Right lobe of liver (tissue), 4 donors: Measurements from ENCODE around the gene SLC35D2.

Experiments used
- POLR2A ChIP-seq: fragments of 450-650 bp; IDR thresholded peaks from one replicate; pipeline ENCODE4 v1.6.1; 2017; ENCODE audit warnings: antibody characterized with exemption, mild to moderate bottlenecking
- TF ChIP-seq, protein P1 (sequence below), 4 donors: fragments of 200-600 bp in 3 of 4; fragments of 450-650 bp in 1 of 4; IDR thresholded peaks; one replicate each; pipeline versions ENCODE4 v1.5.1 to v1.8.0; 2016 to 2022; ENCODE audit warnings: antibody characterized with exemption in 4 of 4, mild to moderate bottlenecking in 2 of 4
- donor health status: DM: no; HTN: no; CAD: no.
- donor health status: DM: no; HTN: no; CAD: no.
- donor health status: DM: no; HTN: yes; CAD: no.

DNA sequence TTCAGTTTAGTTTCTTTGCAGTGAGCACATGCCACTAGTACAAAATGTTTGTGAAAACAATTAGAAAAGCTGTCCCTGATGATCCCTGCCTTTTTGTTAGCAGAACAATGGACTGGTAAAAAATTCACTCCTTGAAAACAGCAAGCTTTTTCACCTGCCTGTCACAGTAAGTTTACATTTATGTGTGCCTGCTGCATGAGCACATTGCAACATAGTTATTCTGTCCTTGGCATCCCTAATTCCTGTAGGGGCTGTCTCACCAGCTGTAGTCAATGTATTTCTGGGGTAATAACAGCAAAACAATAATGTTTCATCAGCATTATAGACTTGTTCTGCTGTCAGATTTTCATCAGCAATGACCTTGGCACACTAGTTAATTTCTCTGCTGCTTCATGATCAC lies 46.2 kb upstream of the SLC35D2 start:
- TF ChIP-seq, protein P1, sequence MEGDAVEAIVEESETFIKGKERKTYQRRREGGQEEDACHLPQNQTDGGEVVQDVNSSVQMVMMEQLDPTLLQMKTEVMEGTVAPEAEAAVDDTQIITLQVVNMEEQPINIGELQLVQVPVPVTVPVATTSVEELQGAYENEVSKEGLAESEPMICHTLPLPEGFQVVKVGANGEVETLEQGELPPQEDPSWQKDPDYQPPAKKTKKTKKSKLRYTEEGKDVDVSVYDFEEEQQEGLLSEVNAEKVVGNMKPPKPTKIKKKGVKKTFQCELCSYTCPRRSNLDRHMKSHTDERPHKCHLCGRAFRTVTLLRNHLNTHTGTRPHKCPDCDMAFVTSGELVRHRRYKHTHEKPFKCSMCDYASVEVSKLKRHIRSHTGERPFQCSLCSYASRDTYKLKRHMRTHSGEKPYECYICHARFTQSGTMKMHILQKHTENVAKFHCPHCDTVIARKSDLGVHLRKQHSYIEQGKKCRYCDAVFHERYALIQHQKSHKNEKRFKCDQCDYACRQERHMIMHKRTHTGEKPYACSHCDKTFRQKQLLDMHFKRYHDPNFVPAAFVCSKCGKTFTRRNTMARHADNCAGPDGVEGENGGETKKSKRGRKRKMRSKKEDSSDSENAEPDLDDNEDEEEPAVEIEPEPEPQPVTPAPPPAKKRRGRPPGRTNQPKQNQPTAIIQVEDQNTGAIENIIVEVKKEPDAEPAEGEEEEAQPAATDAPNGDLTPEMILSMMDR (IDR thresholded peaks at IDR 0.05) = no peak
- TF ChIP-seq POLR2A = no peak
